Stimulated activated CD4-positive, alpha-beta T cell treated with anti-CD3 and anti-CD28 coated beads, Interleukin-1b, Interleukin-23, amount 100 ng/mL, for 4 hours (primary cell): Measurements from ENCODE around the gene PTCH1.

Experiments used
- DNase-seq, 2 donors: peaks; one replicate each; pipeline ENCODE4 v3.0.0-alpha.2; 2020; ENCODE audit warnings: low read depth in 2 of 2

The PTCH1 gene

GRCh38 chr9:95499046-95499676 is 17.6 kb downstream of the PTCH1 start:
- no peak for DNase-seq

- no peak for DNase-seq
Measured at GRCh38 chr9:95498641-95499040, 18.1 kb downstream of the PTCH1 start.

- DNase-seq = no peak
Measured at GRCh38 chr9:95497772-95498171, 19.0 kb downstream of the PTCH1 start.

GRCh38 chr9:95496687-95497086 is 20.1 kb downstream of the PTCH1 start:
- DNase-seq = no peak

GRCh38 chr9:95495961-95496360 is 20.8 kb downstream of the PTCH1 start:
- no peak for DNase-seq

- no peak for DNase-seq
Measured at GRCh38 chr9:95495529-95495928, 21.2 kb downstream of the PTCH1 start.

- peak; percentile 68 to 70 for DNase-seq
Measured at GRCh38 chr9:95494416-95495371, 22.1 kb downstream of the PTCH1 start.

GRCh38 chr9:95494022-95494415 is 22.8 kb downstream of the PTCH1 start:
- DNase-seq = no peak

GRCh38 chr9:95493402-95493801 is 23.4 kb downstream of the PTCH1 start:
- no peak for DNase-seq

GRCh38 chr9:95491543-95492320 is 25.0 kb downstream of the PTCH1 start:
- no peak for DNase-seq

GRCh38 chr9:95488954-95489353 is 27.8 kb downstream of the PTCH1 start:
- no peak for DNase-seq

GRCh38 chr9:95486318-95486717 is 30.5 kb downstream of the PTCH1 start:
- no peak for DNase-seq

GRCh38 chr9:95484225-95484624 is 32.5 kb downstream of the PTCH1 start:
- no peak for DNase-seq

GRCh38 chr9:95483431-95483830 is 33.3 kb downstream of the PTCH1 start:
- DNase-seq = no peak

GRCh38 chr9:95482621-95483020 is 34.1 kb downstream of the PTCH1 start:
- DNase-seq = no peak

GRCh38 chr9:95481000-95481399 is 35.8 kb downstream of the PTCH1 start:
- DNase-seq = no peak

- DNase-seq = no peak
Measured at GRCh38 chr9:95480346-95480745, 36.4 kb downstream of the PTCH1 start.

- DNase-seq = no peak
Measured at GRCh38 chr9:95479330-95479729, 37.4 kb downstream of the PTCH1 start.

- no peak for DNase-seq
Measured at GRCh38 chr9:95478335-95478734, 38.4 kb downstream of the PTCH1 start.

- no peak for DNase-seq
Measured at GRCh38 chr9:95477885-95478284, 38.9 kb downstream of the PTCH1 start.

GRCh38 chr9:95477441-95477840 is 39.3 kb downstream of the PTCH1 start:
- no peak for DNase-seq

GRCh38 chr9:95468791-95469190 is 48.0 kb downstream of the PTCH1 start:
- DNase-seq = no peak
